Brain pericyte (primary cell): Measurements from ENCODE around the gene KDM6B.

ENCODE experiments used
- DNase-seq: peaks from one replicate; pipeline ENCODE4 v3.0.0-alpha.2; 2012; ENCODE audit warnings: low read depth, low spot score

The KDM6B gene

DNA sequence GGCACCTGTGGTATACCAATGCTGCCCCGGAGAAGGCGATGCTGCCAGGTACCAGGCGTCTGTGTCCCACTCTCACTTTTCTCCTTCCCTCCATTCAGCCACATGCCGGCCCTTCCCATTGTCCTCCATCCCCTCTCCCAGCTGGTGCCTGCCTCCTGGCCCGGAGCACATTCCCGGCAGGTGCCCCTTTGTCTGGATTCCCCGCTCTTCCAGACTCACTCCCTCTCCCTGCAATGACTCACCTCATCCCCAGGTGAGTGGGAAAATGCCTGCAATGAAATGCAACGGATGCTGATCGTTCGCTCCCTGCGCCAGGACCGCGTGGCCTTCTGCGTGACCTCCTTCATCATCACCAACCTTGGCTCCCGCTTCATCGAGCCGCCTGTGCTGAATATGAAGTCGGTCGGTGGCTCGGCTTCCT, 10.4 kb upstream of the KDM6B start:
- DNase-seq = no peak

DNA sequence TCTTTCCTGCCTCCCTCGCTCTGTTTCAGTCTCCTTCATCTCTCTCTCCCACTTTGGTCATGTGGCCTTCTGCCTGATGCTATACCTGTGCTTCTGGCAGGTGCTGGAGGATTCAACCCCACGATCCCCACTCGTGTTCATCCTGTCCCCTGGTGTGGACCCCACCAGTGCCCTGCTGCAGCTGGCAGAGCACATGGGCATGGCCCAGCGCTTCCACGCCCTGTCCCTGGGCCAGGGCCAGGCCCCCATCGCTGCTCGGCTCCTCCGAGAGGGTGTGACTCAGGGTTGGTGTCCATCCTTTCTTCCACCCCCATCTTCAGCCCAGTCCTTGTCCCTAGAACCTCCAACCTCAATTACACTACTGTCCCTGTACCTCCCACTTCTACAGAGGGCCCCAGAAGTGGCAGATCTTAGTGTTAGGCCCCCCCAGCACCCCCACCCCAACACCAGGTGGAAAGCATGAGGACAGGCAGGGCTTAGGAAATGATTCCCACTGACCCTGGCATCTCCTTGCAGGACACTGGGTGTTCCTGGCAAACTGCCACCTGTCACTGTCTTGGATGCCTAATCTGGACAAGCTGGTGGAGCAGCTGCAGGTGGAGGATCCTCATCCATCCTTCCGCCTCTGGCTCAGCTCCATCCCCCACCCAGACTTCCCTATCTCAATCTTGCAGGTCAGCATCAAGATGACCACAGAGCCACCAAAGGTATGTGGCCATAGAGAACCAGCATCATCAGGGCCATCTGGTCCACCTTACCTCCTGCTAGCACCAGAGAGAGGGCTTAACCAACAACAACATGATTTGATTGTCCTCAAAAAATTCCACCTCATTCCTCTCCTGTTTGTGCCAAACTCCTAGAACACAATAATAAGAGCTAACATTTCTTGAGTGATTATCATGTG, 9.7 kb upstream of the KDM6B start:
- DNase-seq = no peak

DNA sequence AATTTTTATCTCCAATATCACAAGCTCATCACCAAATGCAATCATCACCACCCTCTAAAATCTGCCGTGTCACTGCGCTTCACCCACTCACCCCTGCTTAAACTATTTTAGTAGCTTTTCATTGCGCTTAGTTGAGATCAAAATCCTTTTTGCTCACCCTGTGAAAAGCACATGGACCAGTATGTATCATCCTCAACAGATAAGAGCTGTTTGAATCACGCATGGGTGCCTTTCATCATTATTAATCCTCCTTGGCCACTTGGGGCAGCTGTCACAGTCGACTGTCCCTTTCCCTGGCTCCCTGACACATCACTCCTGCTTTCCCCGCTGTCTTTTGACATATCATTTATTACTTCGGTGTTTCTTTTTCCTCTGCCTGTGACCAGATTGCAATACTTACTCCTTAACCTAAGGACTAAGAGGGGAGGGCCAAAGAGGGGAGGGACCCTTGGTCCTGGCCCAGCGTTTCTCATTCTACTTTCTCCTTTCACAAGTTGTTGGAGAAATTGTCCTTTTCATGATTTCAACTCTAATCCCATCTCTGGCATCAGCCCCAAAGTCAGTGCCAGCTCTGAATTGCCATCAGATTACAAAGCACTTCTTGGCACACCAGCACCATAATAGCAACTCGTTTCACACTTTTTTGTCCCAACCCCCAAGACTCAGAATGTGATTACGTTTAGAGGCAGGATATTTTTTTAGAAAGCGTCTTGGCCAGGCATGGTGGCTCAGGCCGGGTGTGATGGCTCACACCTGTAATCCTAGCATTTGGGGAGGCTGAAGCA, 8.6 kb upstream of the KDM6B start:
- no peak for DNase-seq

GRCh38 chr17:7830616-7831015, 3.4 kb upstream of the KDM6B start:
- DNase-seq = no peak

DNA sequence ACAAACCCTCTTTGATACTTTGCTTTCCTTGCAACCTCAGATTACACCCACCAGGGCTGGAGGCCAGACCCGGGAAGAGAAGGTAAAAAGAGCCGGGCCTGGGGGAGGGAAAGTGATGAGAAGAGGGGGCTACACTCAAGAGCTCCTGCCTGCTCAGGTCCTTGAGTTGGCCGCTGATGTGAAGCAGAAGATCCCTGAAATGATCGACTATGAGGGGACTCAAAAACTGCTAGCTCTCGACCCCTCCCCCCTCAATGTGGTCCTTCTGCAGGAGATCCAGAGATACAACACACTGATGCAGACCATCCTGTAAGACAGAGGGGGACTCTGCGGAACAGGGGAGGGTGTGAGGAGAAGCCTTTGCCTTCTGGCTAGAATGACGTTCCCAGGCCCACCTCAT, 2.8 kb upstream of the KDM6B start:
- DNase-seq = no peak

DNA sequence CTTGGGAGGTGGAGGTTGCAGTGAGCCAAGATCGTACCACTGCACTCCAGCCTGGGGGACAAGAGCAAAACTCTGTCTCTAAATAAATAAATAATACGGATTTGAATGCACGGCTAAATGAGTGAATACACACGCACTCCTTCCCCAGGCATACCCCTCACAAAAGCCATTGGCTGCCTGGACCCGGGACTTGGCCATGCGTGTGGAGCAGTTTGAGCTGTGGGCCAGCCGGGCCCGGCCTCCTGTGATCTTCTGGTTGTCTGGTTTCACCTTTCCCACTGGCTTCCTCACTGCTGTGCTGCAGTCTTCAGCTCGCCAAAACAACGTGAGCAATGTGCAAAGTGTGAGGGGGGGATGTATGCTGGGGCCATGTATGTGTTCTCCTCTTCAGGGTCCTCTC, 1.6 kb upstream of the KDM6B start:
- no peak for DNase-seq

- DNase-seq = no peak
Measured at GRCh38 chr17:7833011-7833794, 814 bp upstream of the KDM6B start.

DNA sequence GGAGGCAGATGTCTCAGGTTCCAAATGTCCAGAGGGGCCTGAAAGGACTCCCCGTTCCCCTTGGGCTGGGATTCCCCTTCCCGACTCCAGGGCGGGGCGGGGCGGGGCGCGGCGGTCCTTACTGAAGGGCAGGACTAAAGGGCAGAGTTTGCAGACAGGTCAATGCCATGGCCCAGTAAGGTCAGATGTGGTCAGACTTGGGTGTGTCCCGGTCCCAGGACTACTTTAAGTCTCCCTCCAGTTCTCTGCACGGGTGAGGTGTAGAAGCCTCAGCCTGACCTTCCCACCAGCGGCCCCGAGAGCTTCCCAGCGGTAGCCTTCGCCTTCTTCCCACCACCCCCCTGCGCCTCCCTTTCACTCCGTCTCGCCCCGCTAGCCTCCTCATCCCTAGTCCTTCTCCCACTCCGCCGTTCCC, 532 bp downstream of the KDM6B start:
- no peak for DNase-seq

DNA sequence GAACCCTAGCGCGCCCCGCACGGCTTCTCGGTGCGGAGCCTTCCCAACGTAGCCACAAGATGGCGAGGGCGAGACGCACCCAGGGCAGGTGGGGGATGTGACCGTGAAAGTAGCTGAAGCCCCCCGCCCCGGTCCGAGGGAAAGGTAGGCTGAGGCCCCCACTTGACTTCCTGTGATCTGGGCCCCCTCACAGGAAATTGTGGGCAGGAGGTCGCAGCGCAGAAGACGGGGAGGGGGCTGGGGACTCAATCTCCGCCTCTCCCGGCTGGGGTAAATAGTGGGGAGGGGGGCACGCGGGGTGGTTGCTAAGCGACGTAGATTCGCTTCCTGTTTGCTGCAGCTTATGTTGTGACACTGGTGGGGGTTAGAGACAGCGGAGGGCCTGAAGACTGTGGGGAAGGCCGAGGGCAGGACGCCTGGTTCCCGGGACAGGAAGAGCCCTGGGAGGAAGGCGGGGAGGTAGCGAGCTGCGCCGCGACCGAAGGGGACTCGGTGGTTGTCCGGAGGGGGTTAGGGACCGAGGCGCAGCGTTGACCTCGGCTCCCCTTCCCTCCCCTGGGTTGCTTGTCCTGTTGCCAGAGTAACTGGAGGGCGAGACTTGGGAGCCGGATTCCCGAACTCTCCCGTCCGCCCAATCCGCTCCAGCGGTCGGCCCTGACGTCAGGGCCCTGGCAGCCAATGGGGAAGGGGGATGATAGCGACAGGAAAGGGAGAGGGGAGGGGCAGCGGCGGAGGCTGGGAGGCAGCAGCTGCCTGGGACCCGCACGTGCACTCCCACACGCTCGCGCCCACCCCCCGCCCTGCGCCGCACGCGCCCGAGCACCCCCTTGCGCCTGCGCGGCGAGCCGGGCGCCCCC, 1.2 kb downstream of the KDM6B start:
- peak; percentile 98 for DNase-seq

GRCh38 chr17:7835814-7836595, 2.0 kb downstream of the KDM6B start:
- no peak for DNase-seq

DNA sequence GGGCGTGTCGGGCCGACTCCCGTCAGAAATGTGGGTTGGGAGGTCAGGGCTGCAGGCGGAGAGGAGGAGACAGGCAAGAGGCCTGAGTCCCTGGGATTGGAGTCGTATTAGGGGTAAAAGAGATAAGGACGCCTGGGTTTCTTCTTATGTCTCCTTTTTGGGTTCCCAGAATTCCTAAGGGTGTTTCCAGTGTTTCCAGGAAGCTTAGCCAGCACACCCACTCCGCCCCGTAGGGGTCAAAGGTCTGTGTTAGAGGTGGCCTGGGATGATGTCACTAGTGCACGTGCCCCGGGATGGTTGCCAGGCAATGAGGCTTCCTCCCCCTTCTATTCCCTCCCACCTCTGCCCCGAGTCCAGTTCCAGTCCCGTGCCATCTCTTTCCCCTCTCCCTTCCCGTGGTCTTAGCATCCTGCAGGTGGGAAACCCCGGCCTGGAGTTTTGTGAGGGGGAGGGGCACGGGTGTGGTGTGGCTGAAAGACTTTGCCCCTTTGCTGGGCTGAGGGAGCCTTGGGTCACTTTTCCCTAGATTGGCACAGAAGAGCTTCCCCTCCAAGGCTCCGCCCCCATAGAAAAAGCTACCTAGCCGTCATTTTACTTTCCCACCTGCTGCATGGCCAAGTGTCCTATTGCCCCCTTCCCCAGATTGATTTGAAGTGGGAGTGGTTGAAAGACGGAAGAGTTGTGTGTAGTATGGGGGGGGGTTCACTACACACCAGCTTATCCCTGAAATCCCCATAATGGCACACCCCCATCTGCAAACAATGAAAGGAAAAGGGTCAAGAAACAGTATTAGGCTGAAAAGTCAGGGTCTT, 2.8 kb downstream of the KDM6B start:
- DNase-seq = peak; percentile 94

- DNase-seq = no peak
Measured at GRCh38 chr17:7837408-7838088, 3.5 kb downstream of the KDM6B start.

DNA sequence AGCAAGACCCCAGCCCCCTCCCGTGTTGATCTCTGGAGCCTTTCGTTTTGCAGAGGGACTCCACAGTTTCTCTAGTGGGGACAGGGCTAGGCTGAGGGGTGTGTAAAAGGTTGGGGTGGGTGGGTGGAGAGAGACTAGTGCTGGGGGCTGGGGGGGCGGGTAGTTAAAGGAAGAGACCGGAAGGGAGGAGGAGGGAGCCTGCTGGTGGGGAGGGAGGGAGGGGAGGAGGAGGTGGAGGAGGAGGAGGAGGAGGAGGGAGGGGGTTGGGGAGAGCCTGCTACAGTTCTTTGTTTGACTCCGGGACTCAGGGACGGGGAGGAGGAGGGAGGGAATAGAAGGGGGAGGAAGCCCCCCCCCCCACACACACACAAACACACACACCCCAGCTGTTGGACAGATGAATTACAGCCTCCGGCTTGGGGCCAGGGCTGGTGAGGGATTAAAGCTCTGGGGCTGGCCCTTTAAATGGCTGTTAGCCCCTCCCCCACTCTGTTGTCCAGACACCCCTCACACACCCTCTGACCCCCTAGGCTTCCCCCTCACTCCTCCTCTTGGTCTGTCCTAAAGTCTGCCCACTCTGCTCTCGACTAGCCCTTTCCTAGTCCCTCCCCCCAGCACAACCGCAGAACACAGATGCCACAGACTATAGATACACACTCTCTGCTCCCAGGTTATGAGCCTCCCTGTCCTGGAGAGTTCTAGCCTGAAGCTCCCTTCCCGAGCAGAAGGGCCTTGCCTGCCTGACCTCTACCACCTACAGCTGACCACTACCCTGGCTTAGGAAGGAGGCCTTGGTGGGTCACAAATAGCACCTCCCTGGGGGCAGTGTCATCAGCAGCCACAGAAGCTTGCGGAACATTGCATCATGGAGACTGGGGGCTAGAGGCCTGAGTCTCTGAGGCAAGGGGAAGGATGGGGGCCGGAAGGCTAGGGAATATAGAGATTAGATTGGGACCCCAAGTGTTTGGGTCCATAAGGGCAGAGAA, 4.4 kb downstream of the KDM6B start:
- no peak for DNase-seq

DNA sequence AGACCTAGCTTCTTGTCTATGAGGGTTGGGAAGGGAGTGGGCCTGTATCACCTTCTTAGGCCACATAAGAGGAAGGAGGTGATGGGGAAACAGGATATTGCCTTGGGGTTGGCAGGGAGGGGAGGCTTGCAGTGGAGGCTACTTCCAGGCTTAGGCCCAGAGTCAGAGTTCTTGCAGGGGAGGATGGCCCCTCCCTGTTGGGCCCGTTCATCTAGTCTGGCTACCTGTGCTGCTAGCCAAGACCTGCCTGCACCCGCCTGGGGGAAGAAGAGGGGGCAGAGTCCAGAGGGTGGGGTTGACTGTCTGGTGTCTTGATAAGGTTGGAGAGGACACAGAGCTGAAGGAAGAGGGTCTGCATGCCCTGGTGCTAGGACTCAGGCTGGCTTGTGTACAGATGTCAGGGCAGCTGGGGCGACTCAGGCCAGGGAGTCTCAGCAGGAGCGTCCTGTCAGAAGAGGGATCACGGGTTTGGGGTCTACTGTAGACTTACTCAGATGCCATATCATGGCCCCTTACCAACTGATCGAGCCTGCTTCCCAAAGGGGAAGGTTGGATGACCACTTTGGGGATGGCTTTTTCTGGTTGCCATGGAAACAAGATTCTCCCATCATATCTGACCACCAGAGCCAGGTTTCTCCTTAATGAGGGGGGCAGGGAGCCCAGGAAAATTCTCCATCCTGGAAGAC, 5.3 kb downstream of the KDM6B start:
- no peak for DNase-seq

DNA sequence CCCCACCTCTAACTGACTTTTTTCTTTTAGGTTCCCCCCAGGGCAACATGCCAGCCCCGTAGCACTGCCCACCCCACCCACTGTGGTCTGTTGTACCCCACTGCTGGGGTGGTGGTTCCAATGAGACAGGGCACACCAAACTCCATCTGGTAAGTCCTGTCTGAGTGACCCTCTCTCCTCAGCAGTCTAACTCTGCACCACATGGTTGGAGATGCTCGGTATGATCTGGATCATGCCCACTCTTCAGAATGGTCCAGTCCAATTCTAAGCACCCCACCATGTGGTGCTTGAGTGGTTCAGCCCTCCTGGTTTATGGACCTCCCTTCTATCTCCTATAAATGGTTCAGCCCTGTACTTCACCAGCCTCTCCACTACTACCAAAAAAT, 5.9 kb downstream of the KDM6B start:
- no peak for DNase-seq

DNA sequence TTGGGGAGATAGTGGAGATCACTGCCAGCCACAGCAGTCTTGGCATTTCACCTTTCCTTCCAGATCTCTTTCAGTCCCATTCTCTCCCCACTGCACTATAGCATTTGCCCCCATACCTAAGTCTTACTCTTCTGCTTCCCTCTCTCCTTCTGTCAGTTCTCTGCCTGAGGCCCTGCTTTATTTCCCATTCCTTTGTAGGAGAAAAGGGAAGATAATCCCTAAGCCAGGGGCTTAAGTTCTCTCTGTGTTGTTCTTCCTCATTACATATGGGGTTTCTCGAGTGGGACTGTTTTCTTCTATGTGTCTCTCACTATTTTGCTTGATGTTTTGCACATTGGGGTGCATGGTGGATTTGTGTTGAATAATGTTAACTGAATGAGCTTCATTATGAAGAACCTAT, 6.4 kb downstream of the KDM6B start:
- no peak for DNase-seq

DNA sequence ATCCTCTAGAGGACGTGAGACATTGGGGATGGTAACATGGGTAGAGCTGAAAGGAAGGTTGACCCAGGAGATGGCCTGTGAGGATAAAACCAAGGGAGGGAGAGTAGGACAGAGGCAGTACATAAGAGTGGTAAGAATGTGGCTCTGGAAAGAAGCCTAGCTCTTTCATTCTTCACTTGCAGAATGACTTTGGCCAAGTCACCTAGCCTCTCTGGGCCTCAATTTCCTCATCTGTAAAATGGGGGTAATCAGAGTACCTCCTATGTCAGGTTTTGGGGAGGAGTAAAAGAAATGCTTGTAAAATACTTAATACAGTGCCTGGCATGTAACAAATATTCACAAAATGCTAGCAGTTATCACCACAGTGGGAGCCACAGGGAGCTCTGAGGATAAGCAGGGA, 6.9 kb downstream of the KDM6B start:
- DNase-seq = no peak
